Hematopoietic multipotent progenitor cell (in vitro differentiated cells): ENCODE measurements around the gene SCGB1C2. TPM values are rescaled to one million over a fixed set of nuclear protein-coding genes. Genes with fewer than 3 reads are reported as not detected.
"Not testable (repeated sequence)": the region's sequence is repeated elsewhere in the genome, so short reads cannot be mapped to it uniquely, and the experiment has no call there.

Source experiments
- DNase-seq, 3 donors: peaks; one replicate each; pipeline ENCODE4 v3.0.0-alpha.2; 2011 to 2015; ENCODE audit warnings: low read depth in 2 of 3, low spot score in 2 of 3
- total RNA-seq: library from RNA; depleted of rRNA; stranded (reverse); fragments of >200 nt; gene quantifications from one replicate; pipeline ENCODE4 v1.2.3, GENCODE V29; 2012

SCGB1C2 gene
- total RNA-seq, 1 donor, result not detected

DNA sequence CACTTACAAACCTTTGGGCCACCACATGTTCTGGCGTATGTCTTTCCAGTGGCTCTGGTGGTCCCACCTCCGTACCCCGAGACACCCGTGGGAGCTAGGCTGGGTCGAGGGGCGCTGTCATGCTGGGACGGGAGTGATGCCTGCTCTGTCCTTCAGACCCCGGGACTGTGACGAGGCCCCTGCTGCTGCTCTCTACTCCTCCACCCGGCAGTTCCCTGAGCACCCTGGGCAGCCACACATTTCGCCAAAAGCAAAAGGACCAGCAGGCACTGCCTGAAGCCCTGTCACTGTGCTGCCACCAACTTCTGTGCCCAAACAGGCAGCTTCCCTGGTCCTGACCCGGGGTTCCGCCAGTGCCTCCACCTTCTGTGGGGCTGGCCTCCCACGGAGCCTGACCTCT lies 28.6 kb downstream of the SCGB1C2 start:
- no peak for DNase-seq

DNA sequence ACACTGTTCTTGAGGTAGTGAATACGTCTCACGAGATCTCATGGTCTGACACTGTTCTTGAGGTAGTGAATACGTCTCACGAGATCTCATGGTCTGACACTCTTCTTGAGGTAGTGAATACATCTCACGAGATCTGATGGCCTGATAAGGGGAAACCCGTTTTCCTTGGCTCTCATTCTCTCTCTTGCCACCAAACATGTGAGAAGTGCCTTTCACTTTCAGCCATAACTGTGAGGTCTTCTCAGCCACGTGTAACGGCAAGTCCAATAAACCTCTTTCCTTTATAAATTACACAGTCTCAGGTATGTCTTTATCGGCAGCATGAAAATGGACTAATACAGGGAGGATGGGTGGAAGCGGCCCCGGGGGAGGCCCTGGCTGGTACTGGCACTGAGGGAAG lies 31.2 kb downstream of the SCGB1C2 start:
- DNase-seq, result not testable (repeated sequence)

DNA sequence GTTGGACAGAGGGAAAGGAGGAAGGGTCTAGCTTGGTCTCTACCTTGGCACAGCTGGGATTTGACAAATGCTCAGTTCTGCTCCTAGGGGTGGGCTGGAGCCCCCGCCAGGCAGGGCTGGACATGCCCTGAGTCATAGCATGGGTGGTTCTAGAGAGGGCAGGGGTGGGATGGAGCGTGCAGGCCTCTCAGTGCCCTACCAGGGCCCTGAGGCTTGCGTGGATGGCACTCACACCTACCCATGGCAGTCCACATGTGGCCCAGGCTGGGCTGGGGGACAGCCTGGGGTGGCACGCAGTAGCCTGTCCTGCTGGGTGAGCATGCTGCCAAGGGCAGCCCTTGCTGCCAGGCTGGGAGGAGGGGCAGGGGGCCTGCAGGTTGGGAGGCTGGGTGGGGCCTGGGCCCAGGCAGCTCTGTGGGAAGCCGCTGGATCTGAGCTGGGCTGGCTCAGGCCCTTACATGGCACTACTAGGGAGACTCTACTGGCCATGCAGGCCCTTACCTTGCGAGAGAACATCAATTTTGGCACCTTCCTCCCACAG lies 32.8 kb downstream of the SCGB1C2 start:
- no peak for DNase-seq

DNA sequence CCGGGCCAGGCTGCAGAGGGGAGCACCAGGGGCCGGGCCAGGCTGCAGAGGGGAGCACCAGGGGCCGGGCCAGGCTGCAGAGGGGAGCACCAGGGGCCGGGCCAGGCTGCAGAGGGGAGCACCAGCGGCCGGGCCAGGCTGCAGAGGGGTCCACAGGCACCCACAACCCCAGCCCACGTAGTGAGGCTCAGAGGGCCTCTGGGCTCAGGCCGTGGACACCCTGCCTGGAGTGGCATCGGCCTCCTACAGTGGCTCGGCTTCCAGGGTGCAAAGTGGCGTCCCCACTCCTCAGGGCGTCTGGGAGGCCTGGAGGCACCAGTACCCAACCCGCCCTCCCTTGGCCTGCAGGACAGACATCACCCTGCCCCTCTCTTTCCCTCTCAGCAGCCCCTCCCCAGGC lies 34.5 kb downstream of the SCGB1C2 start:
- DNase-seq, result no peak

DNA sequence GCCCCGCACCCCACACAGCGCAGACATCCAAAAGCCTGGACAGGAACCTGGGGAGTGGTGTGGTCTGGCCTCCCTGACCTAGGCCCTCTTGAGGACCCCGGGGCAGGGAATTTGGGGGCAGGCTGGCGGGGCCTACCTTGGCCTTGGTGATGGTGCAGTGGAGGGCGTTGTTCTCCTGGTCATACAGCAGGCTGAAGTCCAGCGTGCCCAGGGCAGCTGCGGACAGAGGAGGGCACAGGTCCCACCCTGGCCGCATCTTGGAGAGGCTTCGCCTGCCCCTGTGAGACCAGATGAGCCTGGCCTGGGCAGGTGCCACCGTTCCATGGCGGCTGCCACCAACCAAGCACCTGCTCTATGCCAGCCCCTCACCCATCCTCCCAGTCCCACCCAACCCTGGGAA lies 35.0 kb downstream of the SCGB1C2 start:
- no peak for DNase-seq

DNA sequence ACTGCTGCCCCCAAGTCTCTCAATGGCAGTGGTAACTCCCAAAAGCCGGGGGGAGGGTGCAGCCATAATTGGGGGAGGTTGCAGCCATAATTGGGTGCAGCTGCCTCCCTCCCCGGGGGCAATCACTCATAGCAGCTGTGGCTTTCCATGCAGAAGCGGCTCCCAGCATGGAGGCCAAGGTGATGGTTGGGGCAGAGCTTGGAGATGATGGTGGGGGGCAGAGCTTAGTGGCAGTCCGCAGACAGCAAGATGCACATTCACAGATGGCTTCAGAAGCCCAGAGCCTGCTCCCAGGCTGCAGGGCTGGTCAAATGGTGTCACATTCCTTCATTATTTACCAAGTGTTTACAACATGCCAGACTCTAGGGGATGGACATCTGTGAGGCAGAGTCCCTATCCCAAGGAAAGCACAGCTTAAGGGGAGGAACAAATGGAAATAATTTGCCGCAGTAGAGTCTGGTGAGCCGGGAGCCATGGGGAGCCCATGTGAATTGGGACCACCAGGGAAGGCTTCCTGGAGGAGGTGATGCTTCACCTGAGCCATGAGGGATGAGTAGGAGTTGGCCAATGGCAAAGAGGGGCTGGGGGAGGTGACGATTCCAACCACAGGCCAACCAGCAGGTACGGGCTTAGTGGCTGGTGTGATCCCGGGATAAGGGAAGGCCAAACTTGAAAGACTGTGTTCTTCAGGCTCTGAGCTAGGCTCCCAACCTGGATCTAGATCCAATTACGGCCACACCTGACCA lies 36.0 kb downstream of the SCGB1C2 start:
- no peak for DNase-seq

DNA sequence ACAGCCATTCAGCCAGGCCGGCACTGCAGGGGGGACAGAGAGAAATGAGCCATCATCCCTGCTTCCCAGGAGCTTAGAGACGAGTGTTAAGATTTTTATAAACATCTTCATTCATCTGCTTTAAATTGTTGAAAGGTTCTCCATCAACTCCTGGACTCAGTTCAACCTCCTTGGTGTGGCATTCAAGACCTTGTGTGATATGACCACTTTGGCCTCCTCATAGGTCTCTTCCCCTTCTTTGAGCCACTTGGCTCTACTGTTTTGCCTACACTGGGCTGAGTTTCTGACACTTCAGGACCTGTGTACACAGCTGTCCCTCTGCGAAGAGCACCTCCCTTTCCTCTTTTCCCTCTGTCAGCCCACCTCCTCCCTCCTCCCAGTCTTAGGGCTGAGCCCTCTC lies 39.8 kb downstream of the SCGB1C2 start:
- DNase-seq, result no peak

DNA sequence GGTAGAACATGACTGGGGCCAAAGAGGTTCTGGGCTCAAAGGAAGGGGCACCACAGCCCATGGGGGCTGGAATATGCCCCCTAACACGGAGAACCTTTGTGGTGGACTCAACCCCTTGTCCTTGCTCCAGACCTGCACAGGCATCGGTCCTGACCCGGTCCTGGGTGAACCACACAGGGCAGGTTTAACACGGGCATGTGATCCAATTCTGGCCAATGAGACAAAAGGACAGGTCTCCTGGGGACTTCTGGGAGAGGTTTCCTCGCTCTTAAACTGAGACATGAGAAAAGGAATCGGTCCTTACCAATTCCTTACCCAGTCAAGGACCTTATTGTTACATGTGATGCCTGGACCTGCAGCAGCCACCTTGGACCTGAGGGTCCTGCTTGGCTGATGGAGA lies 40.4 kb downstream of the SCGB1C2 start:
- no peak for DNase-seq

DNA sequence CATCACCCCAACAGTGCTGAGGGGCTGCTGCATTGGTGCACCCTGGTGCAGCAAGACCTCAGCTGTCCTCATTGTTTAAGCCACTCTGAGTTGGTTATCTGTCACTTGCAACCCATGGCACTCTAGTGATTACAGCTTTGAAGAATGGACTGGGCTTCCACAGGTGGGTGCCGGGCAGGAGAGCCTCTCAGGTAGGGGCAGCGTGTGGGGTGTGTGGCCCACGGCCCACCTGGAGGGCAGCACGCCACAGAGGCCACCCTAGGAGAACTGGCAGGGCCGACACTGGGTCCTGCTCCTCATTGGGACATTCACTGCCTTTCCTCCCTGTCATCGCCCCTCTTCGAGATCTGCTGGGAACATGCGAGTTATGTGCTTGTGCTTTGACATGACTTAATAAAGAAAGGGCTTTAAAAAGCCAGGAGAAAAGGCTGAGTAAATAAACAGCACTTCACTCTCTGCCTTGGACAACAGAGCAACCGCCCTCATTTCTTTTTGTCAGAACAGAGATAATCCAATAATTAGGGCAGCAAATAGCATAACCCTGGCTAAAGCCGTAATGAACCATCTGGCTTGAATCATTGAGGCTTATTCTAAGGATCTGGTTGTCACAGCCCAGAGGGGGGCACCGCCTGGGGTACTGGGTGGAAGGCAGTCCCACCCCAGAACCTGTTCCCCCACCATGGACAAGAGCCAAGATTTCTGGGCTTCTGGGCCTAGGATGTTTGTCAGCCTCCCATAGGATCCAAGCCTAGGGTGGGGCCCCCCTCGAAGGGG lies 41.1 kb downstream of the SCGB1C2 start:
- no peak for DNase-seq

DNA sequence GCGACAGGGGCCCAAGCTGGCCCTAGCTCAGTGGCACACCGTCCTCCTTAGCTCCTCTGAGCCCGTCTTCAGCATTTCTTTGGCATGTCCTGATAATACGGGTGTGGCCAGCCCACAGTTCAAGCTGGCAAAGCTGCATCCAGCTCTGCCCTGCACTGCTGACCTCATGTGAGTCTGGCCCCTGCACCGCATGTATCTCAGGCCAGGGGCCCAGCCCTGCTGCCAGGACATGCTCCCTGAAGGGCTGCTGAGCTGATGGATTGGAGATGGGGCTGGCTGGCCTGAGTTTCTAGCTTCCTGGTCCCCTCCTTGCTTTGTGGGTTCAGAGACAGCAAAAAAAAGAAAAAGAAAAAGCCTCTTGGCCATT lies 41.7 kb downstream of the SCGB1C2 start:
- DNase-seq, result no peak

DNA sequence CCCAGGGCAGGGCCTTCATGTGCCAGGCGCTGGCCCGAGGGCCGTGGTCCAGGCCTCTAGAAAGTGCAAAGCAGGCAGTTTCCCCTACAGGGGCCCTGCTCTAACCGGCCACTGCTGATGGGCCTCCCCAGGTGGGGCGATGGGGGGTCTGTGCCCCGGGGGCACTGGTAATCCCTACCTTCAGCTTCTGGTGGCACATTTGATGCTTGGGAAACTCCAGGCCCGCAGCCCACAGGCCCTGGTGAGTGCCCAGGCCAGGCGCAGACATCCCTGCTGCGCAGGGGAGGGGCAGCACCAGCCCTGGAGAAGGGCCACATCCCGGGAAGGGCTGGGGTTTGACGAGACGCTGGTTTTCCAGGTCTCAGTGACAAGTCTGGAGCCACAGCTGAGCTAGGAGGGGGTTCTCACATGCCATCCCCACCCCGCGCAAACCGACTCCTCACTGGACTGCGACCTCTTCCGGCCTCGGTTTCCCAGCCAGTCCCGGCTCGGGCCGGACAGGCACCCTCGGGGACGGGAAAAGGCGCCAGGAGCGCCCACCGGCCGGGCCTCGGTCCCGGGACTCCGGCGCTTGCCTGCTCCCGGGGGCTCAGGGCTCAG lies 42.5 kb downstream of the SCGB1C2 start:
- DNase-seq, result no peak

DNA sequence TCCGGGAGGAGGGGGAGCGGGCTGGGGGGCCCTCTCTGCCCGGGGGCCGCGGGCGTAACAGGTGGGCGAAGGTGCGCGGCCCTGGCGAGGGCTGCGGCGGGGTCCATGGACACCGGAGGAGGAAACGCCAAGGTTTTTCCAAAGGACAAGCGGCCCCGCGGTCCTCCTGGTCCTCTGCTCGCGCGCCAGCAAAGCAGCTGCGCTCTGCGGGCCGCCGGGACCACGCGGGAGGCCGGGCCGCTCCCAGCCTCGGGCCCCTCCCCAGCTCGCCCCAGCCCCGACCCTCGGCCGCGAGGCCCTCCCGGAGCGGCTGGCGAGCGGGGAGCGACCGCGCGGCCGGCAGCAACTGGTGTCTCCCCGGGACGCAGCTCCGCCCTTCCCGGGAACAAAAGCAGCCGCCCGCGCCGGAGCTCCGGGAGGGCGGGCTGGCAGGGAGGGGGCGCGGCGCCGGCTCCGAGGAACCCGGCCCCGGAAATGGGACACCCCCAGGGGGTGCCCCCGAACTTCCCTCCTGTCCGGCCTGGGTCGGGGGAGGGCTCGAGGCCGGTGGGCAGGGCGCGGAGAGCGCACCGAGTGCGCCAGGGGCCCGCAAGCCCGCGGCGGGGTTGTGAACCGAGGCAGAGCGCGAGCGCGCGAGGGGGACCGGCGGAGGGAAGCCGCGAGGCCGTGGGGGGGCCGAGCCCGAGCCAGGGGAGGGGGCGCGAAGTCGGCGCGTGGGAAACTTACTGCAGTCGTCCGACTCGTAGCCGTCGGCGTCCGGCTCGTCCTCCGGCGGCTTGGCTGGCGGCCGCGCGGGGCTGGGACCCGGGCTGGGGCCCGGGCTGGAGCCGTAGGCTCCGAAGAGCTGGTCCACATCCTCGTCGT lies 43.2 kb downstream of the SCGB1C2 start:
- DNase-seq, result no peak

DNA sequence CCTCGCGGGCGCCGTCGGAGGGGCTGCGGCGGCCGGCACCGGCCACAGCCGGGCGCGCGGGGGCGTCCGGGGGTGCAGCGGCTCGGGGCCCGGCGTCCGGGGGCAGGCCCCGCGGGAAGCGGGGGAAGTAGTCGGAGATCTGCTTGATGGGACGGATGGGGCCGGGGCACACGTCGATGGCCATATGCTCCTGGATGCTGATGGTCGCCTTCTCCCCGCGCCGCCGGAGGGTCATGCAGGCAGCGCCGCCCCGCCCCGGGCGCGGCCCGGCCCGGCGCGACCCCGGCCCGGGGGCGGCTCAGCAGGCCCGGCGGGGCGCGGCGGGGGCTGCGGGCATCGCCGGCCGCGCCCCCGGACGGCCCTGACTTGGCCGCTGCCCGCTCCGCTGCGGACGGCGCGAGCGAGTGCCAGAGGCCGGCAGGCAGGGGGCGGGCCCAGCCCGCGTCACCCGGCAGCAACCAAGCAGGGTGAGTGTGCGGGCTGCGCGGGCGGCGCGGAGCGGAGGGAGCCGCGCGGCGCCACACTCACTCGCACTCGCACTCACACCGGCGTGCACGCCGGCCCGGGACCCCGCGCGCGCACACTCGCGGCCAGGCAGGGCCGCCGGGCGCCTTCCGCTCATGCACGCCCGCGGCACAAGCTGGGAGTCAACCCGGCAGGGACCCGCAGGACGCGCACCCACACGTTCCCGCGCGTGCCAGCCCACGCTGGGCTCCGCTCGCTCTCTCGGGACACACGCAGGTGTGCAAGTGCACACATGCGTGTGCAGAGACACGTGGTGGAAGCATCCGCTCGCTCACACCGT lies 44.1 kb downstream of the SCGB1C2 start, which contains the start of gene DOC2B:
TSS of gene DOC2B (minus strand) at position 406 of the 805 bp plus-strand sequence. CDS start at position 235, 171 bp downstream.
- DNase-seq, result peak in 2 of 3 donors; percentile 46 to 50

DNA sequence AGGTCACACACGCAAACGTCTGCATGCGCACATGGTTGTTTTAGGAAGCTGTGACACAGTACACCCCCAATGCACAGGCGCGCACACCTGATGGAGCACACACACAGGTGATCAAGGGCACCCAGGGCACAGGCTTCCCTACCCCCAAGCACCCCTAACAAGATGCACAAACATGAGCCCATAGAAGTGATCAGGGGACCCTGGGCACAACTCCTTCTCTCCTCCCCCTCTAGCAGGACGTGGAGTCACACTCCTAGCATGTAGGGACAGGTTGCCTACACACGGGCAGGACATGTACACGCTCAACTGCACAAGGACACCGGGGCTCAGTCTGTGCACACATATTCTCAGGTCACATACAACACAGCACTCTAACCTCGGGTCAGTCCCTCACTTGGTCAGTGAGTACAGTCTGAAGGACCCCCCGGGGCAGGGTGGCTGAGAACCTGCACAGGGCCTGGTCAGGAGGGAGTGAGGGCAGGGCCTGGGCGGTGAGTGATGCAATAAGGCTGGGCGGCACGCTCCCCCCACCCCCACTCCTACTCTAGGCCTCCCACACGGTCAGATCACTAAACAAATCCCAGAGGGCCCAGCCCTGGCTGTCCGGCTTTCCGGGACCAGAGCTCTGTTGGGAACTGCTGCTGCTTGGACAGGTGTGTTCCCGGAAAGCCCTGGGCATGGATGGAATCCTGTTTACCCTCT lies 44.8 kb downstream of the SCGB1C2 start:
- no peak for DNase-seq

DNA sequence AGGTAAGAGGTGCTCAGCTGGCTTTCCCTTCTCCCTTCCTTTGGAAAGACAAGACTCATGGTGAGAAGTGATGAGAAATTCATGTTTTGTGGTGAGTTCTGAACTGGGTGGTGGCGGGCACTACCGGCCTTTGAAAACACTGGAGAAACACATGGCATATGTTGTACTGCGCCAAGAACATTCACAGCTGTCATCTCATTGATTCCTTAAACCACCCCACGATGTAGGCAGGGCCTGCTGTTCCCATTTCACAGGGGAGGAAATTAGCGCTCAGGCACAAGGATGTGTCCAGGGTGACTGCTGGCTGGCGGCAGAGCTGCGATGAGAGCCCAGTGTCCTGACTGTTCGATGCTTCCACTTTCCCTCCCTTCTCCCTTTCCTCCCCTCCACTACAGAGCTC lies 45.7 kb downstream of the SCGB1C2 start:
- no peak for DNase-seq

DNA sequence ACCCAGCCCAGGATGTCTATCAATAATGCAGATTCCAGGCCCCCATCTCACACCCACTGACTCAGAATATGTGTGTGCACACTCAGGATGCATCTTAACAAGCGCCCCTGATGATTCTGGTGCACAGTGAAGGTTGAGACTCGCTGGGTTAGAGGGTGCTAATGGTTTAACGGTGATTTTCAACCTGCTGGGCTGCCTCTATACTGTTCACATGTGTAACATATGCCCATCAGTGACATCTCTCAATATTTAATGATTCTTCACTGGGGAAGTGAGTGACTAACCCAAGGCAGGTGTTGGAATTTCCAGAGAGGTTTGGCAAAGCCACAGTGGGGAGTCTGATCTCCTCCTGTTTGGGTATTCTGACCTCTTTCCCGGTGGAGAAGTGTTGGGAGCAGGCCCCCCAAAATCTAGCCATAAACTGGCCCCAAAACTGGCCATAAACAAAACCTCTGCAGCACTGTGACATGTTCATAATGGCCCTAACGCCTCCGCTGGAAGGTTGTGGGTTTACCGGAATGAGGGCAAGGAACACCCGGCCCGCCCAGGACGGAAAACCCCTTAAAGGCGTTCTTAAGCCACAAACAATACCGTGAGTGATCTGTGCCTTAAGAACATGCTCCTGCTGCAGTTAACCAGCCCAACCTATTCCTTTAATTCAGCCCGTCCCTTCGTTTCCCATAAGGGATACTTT lies 48.2 kb downstream of the SCGB1C2 start:
- peak in 1 of 3 donors; percentile 67 for DNase-seq

DNA sequence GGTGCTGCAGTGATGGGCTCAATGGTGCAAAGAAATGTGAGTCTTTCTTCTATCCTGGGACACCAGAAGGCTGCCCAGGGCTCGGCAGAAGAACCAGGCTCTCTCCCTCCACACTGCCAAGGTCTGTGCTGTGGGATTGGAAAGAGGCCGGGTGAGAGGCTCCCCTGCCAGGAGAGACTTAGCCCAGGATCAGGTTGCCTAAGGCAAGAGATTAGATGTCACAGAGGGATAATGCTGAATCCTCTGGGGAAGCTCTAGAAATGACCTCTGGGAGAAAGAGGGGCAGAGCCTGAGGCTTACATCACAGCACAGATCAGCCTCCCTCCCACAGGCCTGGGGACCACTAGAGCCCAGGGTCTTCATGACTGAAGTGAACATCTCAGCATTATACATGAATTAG lies 49.8 kb downstream of the SCGB1C2 start:
- no peak for DNase-seq
